Frontal cortex (tissue), 4 donors: ENCODE data around the gene TMEM171. TPM values are rescaled to one million over a fixed set of nuclear protein-coding genes. Genes with fewer than 3 reads are reported as not detected.
A peak's percentile ranks its signal among the peaks of the same experiment; 100 is the strongest.

Experiments
- DNase-seq, 2 donors: peaks; one replicate each; pipeline ENCODE4 v3.0.0; 2012; ENCODE audit warnings: low spot score in 2 of 2
- FAIRE-seq: peaks from 2 replicates; lab custom pipeline; 2012; peaks lifted over from hg19 to GRCh38; lab: Jason Lieb, UNC
- total RNA-seq: library from RNA; depleted of rRNA; stranded (reverse); fragments of >200 nt; gene quantifications from one replicate; pipeline ENCODE4 v1.2.3, GENCODE V29; 2014
- donor health status: control.
- donor health status: control.
- donor health status: control.

The TMEM171 gene
- total RNA-seq, result 0.41 TPM

GRCh38 chr5:73120222-73121118 is at the start of gene TMEM171:
Gene TMEM171, plus strand, starts transcription at chr5:73120575. Its CDS starts 2,799 bp downstream, at chr5:73123374.
- FAIRE-seq (no peak), DNase-seq (peak; percentile 57 to 64)

- no peak for FAIRE-seq
- no peak for DNase-seq
These were observed 39.3 kb upstream of the TMEM171 start for GRCh38 chr5:73081093-73081492.

- no peak for FAIRE-seq
- no peak for DNase-seq
These were observed 32.3 kb upstream of the TMEM171 start for GRCh38 chr5:73088026-73088425.

- DNase-seq, result no peak
- no peak for FAIRE-seq
These were observed 26.4 kb upstream of the TMEM171 start for GRCh38 chr5:73093943-73094342.

GRCh38 chr5:73094415-73094814 is 26.0 kb upstream of the TMEM171 start:
- DNase-seq, result no peak
- FAIRE-seq, result no peak

GRCh38 chr5:73095564-73096238 is 24.7 kb upstream of the TMEM171 start:
- FAIRE-seq (no peak), DNase-seq (no peak)

GRCh38 chr5:73096239-73096575 is 24.2 kb upstream of the TMEM171 start:
- no peak for DNase-seq
- no peak for FAIRE-seq

- FAIRE-seq, result no peak
- no peak for DNase-seq
These were observed 22.6 kb upstream of the TMEM171 start for GRCh38 chr5:73097740-73098139.

- no peak for FAIRE-seq
- DNase-seq, result no peak
These were observed 20.3 kb upstream of the TMEM171 start for GRCh38 chr5:73100109-73100508.

GRCh38 chr5:73103870-73104299 is 16.5 kb upstream of the TMEM171 start:
- DNase-seq (no peak), FAIRE-seq (no peak)

GRCh38 chr5:73104326-73104725 is 16.0 kb upstream of the TMEM171 start:
- FAIRE-seq (no peak), DNase-seq (no peak)

- no peak for FAIRE-seq
These were observed 14.0 kb upstream of the TMEM171 start for GRCh38 chr5:73106335-73106734.

GRCh38 chr5:73110190-73110589 is 10.2 kb upstream of the TMEM171 start:
- no peak for FAIRE-seq

More at GRCh38 chr5:73106335-73106734, 14.0 kb upstream of the TMEM171 start:
- no peak for DNase-seq

GRCh38 chr5:73111536-73111935 is 8.8 kb upstream of the TMEM171 start:
- DNase-seq (no peak), FAIRE-seq (no peak)

More at GRCh38 chr5:73110190-73110589, 10.2 kb upstream of the TMEM171 start:
- no peak for DNase-seq

GRCh38 chr5:73112359-73112758 is 8.0 kb upstream of the TMEM171 start:
- no peak for FAIRE-seq
- no peak for DNase-seq

GRCh38 chr5:73114044-73114688 is 6.2 kb upstream of the TMEM171 start:
- DNase-seq (no peak), FAIRE-seq (no peak)

- FAIRE-seq, result no peak
- no peak for DNase-seq
These were observed 4.8 kb upstream of the TMEM171 start for GRCh38 chr5:73115399-73116051.

- DNase-seq (no peak), FAIRE-seq (no peak)
These were observed 3.9 kb upstream of the TMEM171 start for GRCh38 chr5:73116506-73116905.

- FAIRE-seq (no peak), DNase-seq (no peak)
These were observed 3.2 kb upstream of the TMEM171 start for GRCh38 chr5:73117088-73117740.
